ENCODE measurements around the gene TMEM127. TPM values are rescaled to one million over a fixed set of nuclear protein-coding genes. Genes with fewer than 3 reads are reported as not detected.

The TMEM127 gene
- polyA plus RNA-seq, 2 of the 4 experiments (the other 2 are of a cell fraction): 31.9 to 38.7 TPM

- 87% methylated on average over 5 of the region's 5 CpGs for WGBS (ENCODE audit: missing lambda C conversion rate)
- no peak overlapping the region for H3K4me3 ChIP-seq
- no peaks in the 10 kb centered on the region for H3K4me1 ChIP-seq
- no peak overlapping the region for H3K4me2 ChIP-seq
- TF ChIP-seq RFX5 (IDR thresholded peaks at IDR 0.05): no peak
- no peak for TF ChIP-seq MAFK (IDR thresholded peaks at IDR 0.05; ENCODE audit: partially characterized antibody)
- no peak for TF ChIP-seq GATA3 (IDR thresholded peaks at IDR 0.05; ENCODE audit: borderline replicate concordance)
- no peak overlapping the region for H3K27ac ChIP-seq
- ChIA-PET POLR2A (no interaction called here), CTCF (interaction anchor here (0.6 kb wide), 1 partner anchor 126 kb away, joined by 3 read pairs; no protein-coding TSS in a partner anchor)
- H3K9me3 ChIP-seq: no peaks in the 10 kb centered on the region
- ATAC-seq (no peak), FAIRE-seq (no peak), DNase-seq (ENCODE audit: low read depth in 1 of 2, low spot score in 1 of 2) (no peak)
Measured at GRCh38 chr2:96243843-96244242, 22.0 kb downstream of the TMEM127 start.

- TF ChIP-seq FOSB (CRISPR knock-in tag; IDR thresholded peaks at IDR 0.05) (no peak), ZNF302 (CRISPR knock-in tag; IDR thresholded peaks at IDR 0.05) (no peak), ATOH8 (CRISPR knock-in tag; IDR thresholded peaks at IDR 0.05; ENCODE audit: low read depth) (no peak), EHMT2 (IDR thresholded peaks at IDR 0.05; ENCODE audit: low read depth) (no peak), MAZ (IDR thresholded peaks at IDR 0.05; ENCODE audit: borderline replicate concordance, low read depth, low read length) (no peak), NFE2L2 (conservative IDR thresholded peaks at IDR 0.05; ENCODE audit: low read length) (no peak), ESRRA (IDR thresholded peaks at IDR 0.05; ENCODE audit: borderline replicate concordance, low read length) (no peak), PBX3 (IDR thresholded peaks at IDR 0.05) (no peak), ZC3H11A (IDR thresholded peaks at IDR 0.05) (no peak), EHF (CRISPR knock-in tag; IDR thresholded peaks at IDR 0.05) (no peak), HOXA7 (CRISPR knock-in tag; IDR thresholded peaks at IDR 0.05) (no peak), CHD2 (IDR thresholded peaks at IDR 0.05; ENCODE audit: low read length, partially characterized antibody) (no peak), E2F6 (IDR thresholded peaks at IDR 0.05; ENCODE audit: borderline replicate concordance, low read depth) (no peak), HOXB5 (CRISPR knock-in tag; IDR thresholded peaks at IDR 0.05) (no peak), ZFP36 (IDR thresholded peaks at IDR 0.05; ENCODE audit: borderline replicate concordance, partially characterized antibody) (no peak), PHF8 (IDR thresholded peaks at IDR 0.05; ENCODE audit: borderline replicate concordance, low read depth) (no peak), FOSL2 (IDR thresholded peaks at IDR 0.05) (no peak), FOSL2 (CRISPR knock-in tag; IDR thresholded peaks at IDR 0.05) (no peak)
- DNase-seq (ENCODE audit: low read depth in 1 of 2, low spot score in 1 of 2) (no peak), FAIRE-seq (no peak), ATAC-seq (no peak)
- ChIA-PET CTCF (interaction anchor here (1.0 to 1.2 kb wide), 3 partner anchors 9 to 23 kb away, joined by 3 to 4 read pairs (median 3); no protein-coding TSS in a partner anchor), POLR2A (interaction anchor here (1.0 kb wide), 1 partner anchor 33 kb away, joined by 3 read pairs; the partner anchor contains the start of gene STARD7)
- Histone ChIP-seq H3K9me3 (no peaks in the 10 kb centered on the region), H3K4me2 (no peak overlapping the region), H3K4me1 (no peaks in the 10 kb centered on the region), H3K27ac (no peak overlapping the region), H3K4me3 (no peak overlapping the region)
- WGBS (ENCODE audit: missing lambda C conversion rate): 72% methylated on average over 5 of the region's 5 CpGs
Measured at GRCh38 chr2:96241900-96242611, 23.7 kb downstream of the TMEM127 start.

- TF ChIP-seq MAFK (IDR thresholded peaks at IDR 0.05; ENCODE audit: partially characterized antibody) (no peak), PHF8 (IDR thresholded peaks at IDR 0.05; ENCODE audit: borderline replicate concordance, low read depth) (no peak), ATOH8 (CRISPR knock-in tag; IDR thresholded peaks at IDR 0.05; ENCODE audit: low read depth) (no peak), HOXB13 (CRISPR knock-in tag; IDR thresholded peaks at IDR 0.05; ENCODE audit: low read depth) (no peak), RARB (CRISPR knock-in tag; IDR thresholded peaks at IDR 0.05) (no peak), NPAS2 (CRISPR knock-in tag; IDR thresholded peaks at IDR 0.05; ENCODE audit: borderline replicate concordance) (no peak), BCL3 (IDR thresholded peaks at IDR 0.05) (no peak), EHMT2 (IDR thresholded peaks at IDR 0.05; ENCODE audit: low read depth) (no peak), JUN (IDR thresholded peaks at IDR 0.05) (no peak)
- H3K4me1 ChIP-seq: no peaks in the 10 kb centered on the region
- peak in 1 of 2 experiments; percentile 25; a peak in 2 of 6 replicates for ATAC-seq
- FAIRE-seq: no peak
- H3K9me3 ChIP-seq: no peaks in the 10 kb centered on the region
- no peak for DNase-seq (ENCODE audit: low read depth in 1 of 2, low spot score in 1 of 2)
- 82% methylated on average over 2 of the region's 2 CpGs for WGBS (ENCODE audit: missing lambda C conversion rate)
- CTCF ChIA-PET: interaction anchor here (1.2 to 1.3 kb wide), 2 partner anchors 10 to 13 kb away, joined by 3 to 4 read pairs; no protein-coding TSS in a partner anchor
- H3K4me2 ChIP-seq: no peak overlapping the region
- POLR2A ChIA-PET: no interaction called here
- no peak overlapping the region for H3K27ac ChIP-seq
- no peak overlapping the region for H3K4me3 ChIP-seq
Measured at GRCh38 chr2:96241227-96241626, 24.6 kb downstream of the TMEM127 start.

Measured in A549 (cell line).